Heart left ventricle (tissue), 16 donors: ENCODE data around the gene DIS3L2. TPM values are rescaled to one million over a fixed set of nuclear protein-coding genes. Genes with fewer than 3 reads are reported as not detected.
A peak's percentile ranks its signal among the peaks of the same experiment; 100 is the strongest.

Experiments used
- ATAC-seq, 4 donors: fragments of 200-7000 bp; cut with Tn5 transposase; one replicate each; pipeline ENCODE4 v1.9.1; 2020 to 2022; ENCODE audit warnings: moderate library complexity in 4 of 4, mild to moderate bottlenecking in 3 of 4, moderate number of reproducible peaks in 1 of 4
- DNase-seq, 5 donors: peaks; one replicate each; pipeline ENCODE4 v3.0.0-alpha.2; 2020
- H3K27ac ChIP-seq, 12 donors: fragments of 200-600 bp; sonication (generic) in 4 of 12; one replicate each; pipeline versions ENCODE4 v1.5.0 to v1.8.0; 2016 to 2022; ENCODE audit warnings: mild to moderate bottlenecking in 2 of 12
- H3K27me3 ChIP-seq, 9 donors: fragments of 200-600 bp; sonication (generic) in 2 of 9; one replicate each; pipeline versions ENCODE4 v1.5.1 to v1.8.0; 2016 to 2022; ENCODE audit warnings: mild to moderate bottlenecking in 3 of 9
- H3K36me3 ChIP-seq, 9 donors: fragments of 200-600 bp; sonication (generic) in 2 of 9; one replicate each; pipeline versions ENCODE4 v1.5.0 to v1.8.0; 2018 to 2022; ENCODE audit warnings: mild to moderate bottlenecking in 2 of 9
- H3K4me1 ChIP-seq, 12 donors: fragments of 200-600 bp; sonication (generic) in 4 of 12; one replicate each; pipeline versions ENCODE4 v1.5.0 to v1.8.0; 2016 to 2022; ENCODE audit warnings: mild to moderate bottlenecking in 3 of 12
- H3K4me3 ChIP-seq, 12 donors: fragments of 200-600 bp; sonication (generic) in 4 of 12; one replicate each; pipeline versions ENCODE4 v1.5.0 to v1.8.0; 2017 to 2022; ENCODE audit warnings: mild to moderate bottlenecking in 9 of 12, moderate library complexity in 4 of 12
- H3K9me3 ChIP-seq, 12 donors: fragments of 200-600 bp; sonication (generic) in 4 of 12; one replicate each; pipeline versions ENCODE4 v1.5.0 to v1.8.0; 2016 to 2022; ENCODE audit warnings: mild to moderate bottlenecking in 1 of 12
- CTCF ChIP-seq, 12 donors: fragments of 200-600 bp; sonication (generic) in 4 of 12; IDR thresholded peaks; one replicate each; pipeline versions ENCODE4 v1.5.0 to v1.8.0; 2018 to 2022; ENCODE audit warnings: antibody characterized with exemption in 12 of 12, mild to moderate bottlenecking in 5 of 12
- POLR2A ChIP-seq, 2 donors: fragments of 450-650 bp; IDR thresholded peaks; one replicate each; pipeline ENCODE4 v1.6.1; 2017; ENCODE audit warnings: antibody characterized with exemption in 2 of 2, mild to moderate bottlenecking in 2 of 2, moderate library complexity in 2 of 2
- WGBS, 4 donors: extraction: QIAGEN DNeasy Blood & Tissue Kit in 2 of 4; methylation state at CpG; one replicate each; pipeline versions ENCODE4 v1.1.5 to v1.1.7; 2013 to 2018; 5-methylcytosine and 5-hydroxymethylcytosine counted together
- intact Hi-C, 10 donors: fragments of 100-400 bp; cut with DNase I; formaldehyde crosslinking; loops; one replicate each; pipeline versions ENCODE4 v1.11.1 to v1.14.2; 2022
- polyA plus RNA-seq, 2 donors: library from polyadenylated mRNA; stranded (reverse); fragments of 200-250 nt; gene quantifications; one replicate each; pipeline ENCODE4 v1.2.3, GENCODE V29; 2013
- total RNA-seq, 9 donors: library from RNA; depleted of rRNA in 2 of 9; stranded (reverse); fragments of >200 nt in 2 of 9; fragmentation: NEBNext Ultra II Directional in 3 of 9; extraction: Animal tissue kit (Norgen Biotek cat#: 25700) in 3 of 9; gene quantifications; one replicate each; pipeline versions ENCODE4 v1.1.0 to v1.2.4, GENCODE V29; 2016 to 2023
- donor health status: ischemic (EF 13 %, LVEDD 7.1; RV severe dilation, severe dysfunction).
- donor health status: healthy with polysubstance abuse.
- donor health status: DM: no; HTN: yes; CAD: no.
- donor health status: DM: no; HTN: no; CAD: no.
- donor health status: ischemic (EF 25% LVEDD 6.9; RV normal size, moderate dysfunction).
- donor health status: ischemic (EF 25% LVEDD 5.7; RV mildly dilated, moderate dysfunction).
- donor health status: healthy.
- donor health status: DM: yes; HTN: yes; CAD: no.
- donor health status: ischemic (EF 35%, LVEDD 5.7; RV mildly dilated, moderate dysfunction).
- donor health status: nonischemic (EF 11% LVEDD 7.7; RV severe dilation, severe dysfunction).
- donor health status: DM: yes; HTN: yes; CAD: no.
- donor health status: PGD.
- donor health status: ischemic (EF 29% LVEDD 5.4; RV normal size, mild dysfunction).
- donor health status: nonischemic (EF 23%, LVEDD 6.1; RV moderate dilation, normal function).

DIS3L2 gene
- total and polyA plus RNA-seq, 11 donors = 12.4 to 27.3 (median 21.8) TPM

- H3K4me3 ChIP-seq = no peak overlapping the region
- intact Hi-C loops = no loop called here
- H3K9me3 ChIP-seq = no peaks in the 10 kb centered on the region
- DNase-seq = no peak
- no peak for TF ChIP-seq CTCF (IDR thresholded peaks at IDR 0.05)
- TF ChIP-seq POLR2A (IDR thresholded peaks at IDR 0.05) = no peak
- no peak overlapping the region for H3K27ac ChIP-seq
- H3K4me1 ChIP-seq = peaks cover 0 to 17% (median 6%) of the 10 kb centered on the region in 12 donors
- WGBS, 4 donors = 89 to 96% (median 92%) methylated on average over 1 of the region's 1 CpG
- ATAC-seq = no peak
- no peaks in the 10 kb centered on the region for H3K27me3 ChIP-seq
- H3K36me3 ChIP-seq = peaks cover 0 to 8% (median 0%) of the 10 kb centered on the region in 9 donors
Observed at GRCh38 chr2:232225895-232226294, 264.4 kb downstream of the DIS3L2 start.

DNA sequence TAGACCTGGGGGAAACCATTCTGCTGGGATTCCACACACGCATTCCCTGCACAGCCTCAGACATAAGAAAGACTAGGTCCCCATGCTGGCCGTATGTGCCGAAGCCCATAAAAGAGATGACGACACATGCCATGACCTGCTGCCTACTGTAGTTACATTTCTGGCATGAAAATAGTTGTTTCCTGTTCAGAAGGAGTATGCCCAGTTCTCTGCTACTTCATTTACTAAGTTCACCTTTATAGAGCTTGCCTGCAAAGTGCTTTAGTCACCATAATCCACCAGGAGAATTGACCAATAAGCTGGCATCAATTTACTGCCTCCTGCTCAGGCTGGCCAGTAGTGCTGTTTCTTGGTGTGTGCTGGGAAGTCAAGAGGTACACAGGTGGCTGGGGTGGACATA, 266.8 kb downstream of the DIS3L2 start:
- DNase-seq (no peak), ATAC-seq (peak in 1 of 4 donors; percentile 16)
- Histone ChIP-seq H3K27ac (no peak overlapping the region), H3K4me3 (no peak overlapping the region), H3K9me3 (no peaks in the 10 kb centered on the region), H3K4me1 (peaks cover 0 to 17% (median 6%) of the 10 kb centered on the region in 12 donors), H3K27me3 (no peaks in the 10 kb centered on the region), H3K36me3 (peaks cover 0 to under 1% (median 0%) of the 10 kb centered on the region in 9 donors)
- intact Hi-C loops = no loop called here
- WGBS, 4 donors = 96 to 100% (median 98%) methylated on average over 4 of the region's 4 CpGs
- no peak for TF ChIP-seq CTCF (IDR thresholded peaks at IDR 0.05)
- no peak for TF ChIP-seq POLR2A (IDR thresholded peaks at IDR 0.05)

DNA sequence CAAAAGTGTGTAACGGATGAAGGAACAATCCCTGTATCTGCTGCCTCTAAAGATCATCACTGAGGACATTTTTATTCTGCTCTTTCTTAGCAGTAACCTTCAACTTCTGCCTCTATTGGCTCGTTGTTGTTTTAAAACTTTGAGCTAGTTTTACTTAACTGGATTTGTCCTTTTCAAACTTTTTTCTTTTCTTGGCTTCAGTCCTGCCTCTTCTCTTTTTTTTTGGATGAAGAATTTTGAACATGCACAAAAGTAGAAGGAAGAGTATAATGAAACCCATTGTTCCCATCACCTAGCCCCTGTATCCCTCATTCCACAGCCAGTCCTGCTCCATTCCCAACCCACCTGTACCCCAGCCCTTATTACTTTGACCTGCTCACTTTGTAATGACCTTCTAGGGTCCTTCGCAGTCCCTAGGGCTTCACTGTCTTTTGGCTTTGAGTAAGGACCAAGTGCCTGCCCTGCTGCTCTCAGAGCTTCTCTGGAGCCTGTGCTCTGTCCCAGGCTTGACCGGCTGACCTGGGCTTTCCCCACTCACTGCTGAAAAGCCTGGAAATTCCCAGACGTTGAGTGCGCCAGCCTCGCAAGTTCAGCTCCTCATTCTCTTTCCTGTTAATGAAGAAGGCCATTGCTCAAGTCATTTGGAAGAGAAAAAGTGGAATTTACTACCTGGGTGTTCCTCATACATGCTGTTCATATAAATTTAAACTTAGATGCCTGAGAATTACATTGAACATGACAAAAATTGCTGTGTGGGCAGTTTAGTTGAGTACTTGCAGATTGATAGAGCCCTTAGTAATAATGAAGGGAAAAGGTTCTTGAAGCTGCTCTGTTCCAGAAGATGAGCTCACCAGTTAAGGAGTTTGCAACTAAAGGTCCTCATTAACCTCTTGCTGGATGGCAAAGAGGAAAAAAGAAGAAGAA, 267.7 kb downstream of the DIS3L2 start:
- peaks cover 0 to 17% (median 6%) of the 10 kb centered on the region in 12 donors for H3K4me1 ChIP-seq
- H3K27me3 ChIP-seq = no peaks in the 10 kb centered on the region
- DNase-seq = peak in 3 of 5 donors; percentile 10 to 47 (median 29)
- H3K36me3 ChIP-seq = no peaks in the 10 kb centered on the region
- peak in 3 of 4 donors; percentile 46 to 81 (median 53) for ATAC-seq
- TF ChIP-seq POLR2A (IDR thresholded peaks at IDR 0.05) (no peak), CTCF (IDR thresholded peaks at IDR 0.05) (no peak)
- H3K9me3 ChIP-seq = no peaks in the 10 kb centered on the region
- no peak overlapping the region for H3K27ac ChIP-seq
- no peak overlapping the region for H3K4me3 ChIP-seq
- 62 to 74% (median 64%) methylated on average over 6 to 7 of the region's 7 CpGs for WGBS, 4 donors
- intact Hi-C loops = no loop called here

DNA sequence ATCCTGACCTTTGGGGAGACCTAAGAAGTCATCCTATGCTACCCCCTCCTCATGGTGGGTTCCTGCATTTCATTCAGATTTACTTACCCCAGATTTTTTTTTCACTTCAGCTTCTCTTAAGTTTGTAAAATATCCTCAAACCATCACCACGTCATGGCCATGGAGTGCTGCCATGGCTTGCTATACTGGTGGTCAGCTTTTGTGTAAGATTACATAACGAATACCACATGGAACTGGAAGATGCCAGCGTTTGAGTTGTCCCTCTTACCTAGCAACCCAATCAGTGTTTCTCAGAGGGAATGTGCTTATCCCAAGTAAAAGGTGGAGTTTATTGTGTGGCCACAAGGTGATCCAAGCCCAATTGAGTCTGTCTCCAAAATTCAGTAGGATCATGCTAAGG, 268.4 kb downstream of the DIS3L2 start:
- no peak for TF ChIP-seq CTCF (IDR thresholded peaks at IDR 0.05)
- no peak for TF ChIP-seq POLR2A (IDR thresholded peaks at IDR 0.05)
- Histone ChIP-seq H3K36me3 (no peaks in the 10 kb centered on the region), H3K4me1 (peaks cover 0 to 17% (median 6%) of the 10 kb centered on the region in 12 donors), H3K4me3 (no peak overlapping the region), H3K27ac (no peak overlapping the region), H3K9me3 (no peaks in the 10 kb centered on the region), H3K27me3 (no peaks in the 10 kb centered on the region)
- ATAC-seq (no peak), DNase-seq (no peak)
- intact Hi-C loops = no loop called here
- WGBS, 4 donors = 78 to 91% (median 85%) methylated on average over 3 of the region's 3 CpGs
